HepG2 (cell line): ENCODE data around the gene ZFAND3. TPM values are rescaled to one million over a fixed set of nuclear protein-coding genes. Genes with fewer than 3 reads are reported as not detected.

Source experiments
- ATAC-seq: fragments of 200-7000 bp; cut with Tn5 transposase; 3 replicates; pipeline ENCODE4 v1.9.1; 2020; ENCODE audit warnings: mild to moderate bottlenecking, moderate library complexity
- BruUV-seq: library from RNA; stranded (reverse); fragments of 400-500 nt; replicated peaks from 2 replicates; lab custom pipeline; 2021; lab: Mats Ljungman, UMichigan
- CTCF ChIA-PET: fragments of 300-600 bp; formaldehyde crosslinking; extraction: SDS; loops from one replicate; lab custom pipeline; 2021; ENCODE audit warnings: low total read pairs, inconsistent platforms, low intra/inter-chr PET ratio; lab: Yijun Ruan, JAX
- POLR2A ChIA-PET: fragments of 350-600 bp; sonication (Branson Sonifier 250); formaldehyde crosslinking; loops from one replicate; lab custom pipeline; 2020; ENCODE audit warnings: antibody characterized with exemption, inconsistent platforms; lab: Yijun Ruan, JAX
- DNase-seq: peaks from one replicate; pipeline ENCODE4 v3.0.0-alpha.2; 2015; ENCODE audit warnings: low spot score
- FAIRE-seq: peaks from 3 replicates; lab custom pipeline; 2011; peaks lifted over from hg19 to GRCh38; lab: Jason Lieb, UNC
- H2AFZ ChIP-seq: one replicate; pipeline ENCODE4 v1.6.1; 2011; ENCODE audit warnings: low read length, inconsistent platforms
- H3K27ac ChIP-seq: fragments of 300-600 bp; 3 replicates; pipeline ENCODE4 v1.8.0; 2011; ENCODE audit warnings: mixed run types, mild to moderate bottlenecking, mixed read lengths, low read length, inconsistent platforms; ENCODE audit not compliant: insufficient read depth; ENCODE audit errors: extremely low read length
- H3K27me3 ChIP-seq, 2 experiments: fragments of 200-600 bp in 1 of 2; 2 replicates in 1 of 2; 3 replicates in 1 of 2; pipeline versions ENCODE4 v1.6.0 to v1.8.0; 2011; ENCODE audit warnings: low read length in 2 of 2, mild to moderate bottlenecking in 2 of 2, moderate library complexity in 2 of 2, inconsistent platforms in 1 of 2; ENCODE audit not compliant: insufficient read depth in 2 of 2, control insufficient read depth in 1 of 2
- H3K36me3 ChIP-seq, 2 experiments: fragments of 200-600 bp in 1 of 2; replicated peaks in 1 of 2; 2 replicates in 1 of 2; 3 replicates in 1 of 2; pipeline versions ENCODE4 v1.5.1 to v1.8.0; 2011; ENCODE audit warnings: low read length in 2 of 2, inconsistent platforms in 1 of 2; ENCODE audit not compliant: insufficient read depth in 2 of 2, control insufficient read depth in 1 of 2
- H3K4me1 ChIP-seq: 2 replicates; pipeline ENCODE4 v1.5.1; 2012; ENCODE audit warnings: low read length, inconsistent platforms; ENCODE audit not compliant: insufficient read depth
- H3K4me2 ChIP-seq: 2 replicates; pipeline ENCODE4 v1.6.0; 2011; ENCODE audit warnings: low read depth, low read length, inconsistent platforms
- H3K4me3 ChIP-seq, 3 experiments: fragments of 200-600 bp in 1 of 3; sonication (generic), shearing (Covaris generic) in 1 of 3; replicated peaks in 1 of 3; 2 replicates each; pipeline ENCODE4 v1.5.1; 2011 to 2016; ENCODE audit warnings: low read length in 3 of 3, inconsistent platforms in 2 of 3, low read depth in 2 of 3, mild to moderate bottlenecking in 2 of 3, control low read depth in 1 of 3, mixed read lengths in 1 of 3; ENCODE audit not compliant: insufficient read depth in 1 of 3
- H3K79me2 ChIP-seq: one replicate; pipeline ENCODE4 v1.6.1; 2011; ENCODE audit warnings: low read length, inconsistent platforms; ENCODE audit not compliant: insufficient read depth
- H3K9ac ChIP-seq: 2 replicates; pipeline ENCODE4 v1.6.0; 2011; ENCODE audit warnings: mild to moderate bottlenecking, low read depth, low read length, inconsistent platforms; ENCODE audit not compliant: insufficient read depth
- H3K9me3 ChIP-seq: 2 replicates; pipeline ENCODE4 v1.5.1; 2012; ENCODE audit warnings: mild to moderate bottlenecking, low read length
- H4K20me1 ChIP-seq: 2 replicates; pipeline ENCODE4 v1.6.0; 2011; ENCODE audit warnings: inconsistent platforms, mild to moderate bottlenecking, low read length, moderate library complexity; ENCODE audit not compliant: insufficient read depth
- FOXA3 ChIP-seq: IDR thresholded peaks from 2 replicates; pipeline ENCODE4 v1.6.1; 2016; ENCODE audit warnings: missing genetic modification reagents, missing compliant biosample characterization
- GPN1 ChIP-seq: sonication (generic); formaldehyde crosslinking; IDR thresholded peaks from 2 replicates; pipeline ENCODE4 v1.5.1; 2020; ENCODE audit warnings: missing genetic modification reagents, borderline replicate concordance
- HNF1B ChIP-seq: sonication (generic); formaldehyde crosslinking; IDR thresholded peaks from 2 replicates; pipeline ENCODE4 v1.5.1; 2020; ENCODE audit warnings: mild to moderate bottlenecking, moderate library complexity, missing genetic modification reagents
- HOXA5 ChIP-seq: sonication (generic); formaldehyde crosslinking; IDR thresholded peaks from 2 replicates; pipeline ENCODE4 v1.4.0; 2020; ENCODE audit warnings: missing genetic modification reagents
- KLF13 ChIP-seq: sonication (generic); formaldehyde crosslinking; IDR thresholded peaks from 2 replicates; pipeline ENCODE4 v1.4.0; 2020; ENCODE audit warnings: mild to moderate bottlenecking, missing genetic modification reagents
- MXD3 ChIP-seq: IDR thresholded peaks from 2 replicates; pipeline ENCODE4 v1.6.1; 2016; ENCODE audit warnings: mild to moderate bottlenecking, missing biosample characterization, missing genetic modification reagents
- NONO ChIP-seq, 2 experiments: fragments of 450-650 bp in 1 of 2; sonication (generic) in 1 of 2; formaldehyde crosslinking in 1 of 2; IDR thresholded peaks in 1 of 2; conservative IDR thresholded peaks in 1 of 2; 2 replicates each; pipeline versions ENCODE4 v1.6.1 to v1.8.0; 2017 to 2022; ENCODE audit warnings: mild to moderate bottlenecking in 1 of 2, missing genetic modification reagents in 1 of 2, moderate library complexity in 1 of 2
- PCBP1 ChIP-seq: fragments of 200-400 bp; formaldehyde crosslinking; IDR thresholded peaks from 2 replicates; pipeline ENCODE4 v1.6.1; 2017; ENCODE audit warnings: mild to moderate bottlenecking, low read depth, low read length, borderline replicate concordance
- SMC3 ChIP-seq: IDR thresholded peaks from 2 replicates; pipeline ENCODE4 v1.6.1; 2011; ENCODE audit warnings: low read length, improper control_type of control experiment
- THRA ChIP-seq: sonication (generic); formaldehyde crosslinking; IDR thresholded peaks from 2 replicates; pipeline ENCODE4 v1.4.0; 2020; ENCODE audit warnings: missing genetic modification reagents, borderline replicate concordance
- ZBED4 ChIP-seq: sonication (generic); formaldehyde crosslinking; IDR thresholded peaks from 2 replicates; pipeline ENCODE4 v1.4.0; 2020; ENCODE audit warnings: missing genetic modification reagents, borderline replicate concordance
- ZNF557 ChIP-seq: sonication (generic); formaldehyde crosslinking; IDR thresholded peaks from 2 replicates; pipeline ENCODE4 v1.4.0; 2020; ENCODE audit warnings: missing genetic modification reagents
- ZSCAN9 ChIP-seq: IDR thresholded peaks from 2 replicates; pipeline ENCODE4 v1.6.1; 2016; ENCODE audit warnings: borderline replicate concordance
- WGBS: methylation state at CpG from one replicate; pipeline ENCODE4 v1.1.6; 2017; ENCODE audit warnings: low lambda C conversion rate; 5-methylcytosine and 5-hydroxymethylcytosine counted together
- in situ Hi-C: cut with HindIII; loops from 2 replicates; pipeline ENCODE4 v1.10.0; 2017; ENCODE audit warnings: low pct_unique_long_range_greater_than_20kb; ENCODE audit not compliant: extremely low pct_ligation_motif_present
- intact Hi-C: fragments of 100-400 bp; cut with micrococcal nuclease; formaldehyde crosslinking; loops from one replicate; pipeline ENCODE4 v1.10.0; 2022; ENCODE audit not compliant: unreplicated experiment
- polyA plus RNA-seq, 8 experiments: library from polyadenylated mRNA; depleted of rRNA in 3 of 8; stranded (reverse) in 7 of 8; unstranded in 1 of 8; fragments of >200 nt; fragmentation: Illumina TruSeq in 4 of 8; extraction: Trizol in 4 of 8; gene quantifications; 2 replicates each; pipeline versions ENCODE4 v1.2.1 to v1.2.3, GENCODE V29; 2011 to 2016; ENCODE audit warnings: low read depth in 4 of 8, missing spikeins in 1 of 8, mixed read lengths in 1 of 8; ENCODE audit not compliant: insufficient read depth in 1 of 8
- total RNA-seq, 5 experiments: library from RNA; depleted of rRNA; stranded (reverse); fragments of >200 nt; fragmentation: Illumina TruSeq; extraction: Trizol; gene quantifications; 2 replicates each; pipeline ENCODE4 v1.2.3, GENCODE V29; 2016; ENCODE audit warnings: low read depth in 1 of 5

The ZFAND3 gene
- total and polyA plus RNA-seq, 2 of the 13 experiments (the other 11 are each of a cell fraction or from before 2014, with no cell fraction given): 16.4 to 17.1 TPM

GRCh38 chr6:38033442-38033982 is 214.0 kb downstream of the ZFAND3 start:
- BruUV-seq: no TSS peak
- no peaks in the 10 kb centered on the region for H3K27me3 ChIP-seq
- 0 out of 2 replicates have a peak, but pooled peaks cover 4% of the 10 kb centered on the region for H4K20me1 ChIP-seq
- DNase-seq: no peak
- H2AFZ ChIP-seq: no peak overlapping the region
- no peak overlapping the region for H3K9ac ChIP-seq
- no peak overlapping the region for H3K4me2 ChIP-seq
- WGBS: 90% methylated on average over 1 of the region's 1 CpG
- FAIRE-seq: no peak
- no peaks in the 10 kb centered on the region for H3K36me3 ChIP-seq
- in situ Hi-C loops: loop anchor here (5.0 kb wide), 1 partner anchor 464 kb away; no protein-coding TSS in a partner anchor
- H3K4me3 ChIP-seq: no peak overlapping the region
- H3K9me3 ChIP-seq: no peaks in the 10 kb centered on the region
- ChIA-PET CTCF (interaction anchor here (1.8 kb wide), 1 partner anchor 460 kb away, joined by 7 read pairs; no protein-coding TSS in a partner anchor), POLR2A (interaction anchor here (1.2 kb wide), 1 partner anchor 12 kb away, joined by 4 read pairs; no protein-coding TSS in a partner anchor)
- ATAC-seq: no peak
- no peak overlapping the region for H3K27ac ChIP-seq
- intact Hi-C loops: no loop called here
- peaks cover 12% of the 10 kb centered on the region for H3K79me2 ChIP-seq
- TF ChIP-seq ZBED4 (CRISPR knock-in tag): no peak
- TF ChIP-seq KLF13: no peak
- no peak for TF ChIP-seq NONO (IDR thresholded peaks at IDR 0.05)
- TF ChIP-seq NONO (CRISPR knock-in tag; conservative IDR thresholded peaks at IDR 0.05): no peak
- TF ChIP-seq ZSCAN9 (CRISPR knock-in tag): no peak
- no peak for TF ChIP-seq GPN1 (CRISPR knock-in tag)
- TF ChIP-seq PCBP1: no peak
- TF ChIP-seq HNF1B (CRISPR knock-in tag): no peak
- TF ChIP-seq SMC3: no peak
- no peak for TF ChIP-seq MXD3 (CRISPR knock-in tag)
- no peak for TF ChIP-seq HOXA5
- TF ChIP-seq THRA (CRISPR knock-in tag): no peak
- TF ChIP-seq ZNF557: no peak
- TF ChIP-seq FOXA3 (CRISPR knock-in tag): no peak
- H3K4me1 ChIP-seq: peaks cover 18% of the 10 kb centered on the region
